Activated T-helper 1 cell treated with anti-CD3 and anti-CD28 coated beads, Interleukin-2, amount 50 U/mL, for 16 hours (primary cell): ENCODE measurements around the gene ZNF608.

Experiments used
- DNase-seq, 2 donors: peaks; one replicate each; pipeline ENCODE4 v3.0.0-alpha.2; 2020; ENCODE audit warnings: low read depth in 1 of 2, low spot score in 1 of 2

Gene ZNF608

GRCh38 chr5:124754206-124754927, 7.9 kb upstream of the ZNF608 start:
- DNase-seq: no peak

- no peak for DNase-seq
Observed at GRCh38 chr5:124752854-124753720, 6.6 kb upstream of the ZNF608 start.

- no peak for DNase-seq
Observed at GRCh38 chr5:124751031-124751430, 4.6 kb upstream of the ZNF608 start.

- no peak for DNase-seq
Observed at GRCh38 chr5:124748687-124749594, 2.5 kb upstream of the ZNF608 start.

GRCh38 chr5:124747791-124748686, 1.6 kb upstream of the ZNF608 start:
- no peak for DNase-seq

GRCh38 chr5:124746916-124747790, 714 bp upstream of the ZNF608 start:
- DNase-seq: no peak

- no peak for DNase-seq
Observed at GRCh38 chr5:124745007-124745927, 1.2 kb downstream of the ZNF608 start.

GRCh38 chr5:124744170-124744971, 2.1 kb downstream of the ZNF608 start:
- DNase-seq: no peak

GRCh38 chr5:124743602-124744169, 2.8 kb downstream of the ZNF608 start:
- DNase-seq: no peak

- DNase-seq: no peak
Observed at GRCh38 chr5:124742983-124743601, 3.3 kb downstream of the ZNF608 start.

GRCh38 chr5:124742521-124742920, 3.9 kb downstream of the ZNF608 start:
- DNase-seq: no peak

GRCh38 chr5:124741711-124742496, 4.5 kb downstream of the ZNF608 start:
- DNase-seq: no peak

GRCh38 chr5:124740991-124741583, 5.4 kb downstream of the ZNF608 start:
- no peak for DNase-seq

- no peak for DNase-seq
Observed at GRCh38 chr5:124740071-124740470, 6.4 kb downstream of the ZNF608 start.

- DNase-seq: no peak
Observed at GRCh38 chr5:124739634-124740025, 6.8 kb downstream of the ZNF608 start.
